Panc1 (cell line): ENCODE data around the gene CMIP.

Experiments
- CTCF ChIP-seq: fragments of 450-650 bp; IDR thresholded peaks from 2 replicates; pipeline ENCODE4 v1.5.1; 2017; ENCODE audit warnings: mild to moderate bottlenecking
- POLR2AphosphoS5 ChIP-seq: IDR thresholded peaks from 2 replicates; pipeline ENCODE4 v1.6.1; 2012; ENCODE audit warnings: mild to moderate bottlenecking, low read depth, low read length, moderate library complexity
- REST ChIP-seq, 2 experiments: IDR thresholded peaks; 2 replicates each; pipeline ENCODE4 v1.6.1; 2011 to 2012; ENCODE audit warnings: low read depth in 2 of 2, control low read depth in 1 of 2, low read length in 1 of 2, mild to moderate bottlenecking in 1 of 2, moderate library complexity in 1 of 2; ENCODE audit not compliant: insufficient read depth in 1 of 2

- TF ChIP-seq REST (IDR thresholded peaks at IDR 0.05; ENCODE audit: insufficient read depth in 1 of 2, low read depth in 2 of 2, low read length in 1 of 2): no peak
- TF ChIP-seq POLR2AphosphoS5: no peak
- TF ChIP-seq CTCF: no peak
These were observed 53.7 kb downstream of the CMIP start for GRCh38 chr16:81498351-81498750.
